Stimulated activated CD8-positive, alpha-beta memory T cell treated with anti-CD3 and anti-CD28 coated beads, Interleukin-7, amount 100 ng/mL, for 48 hours (primary cell): Measurements from ENCODE around the gene ANKRD52.
A peak's percentile ranks its signal among the peaks of the same experiment; 100 is the strongest.
"Not testable (repeated sequence)": the region's sequence is repeated elsewhere in the genome, so short reads cannot be mapped to it uniquely, and the experiment has no call there.

Experiments used
- DNase-seq, 2 donors: peaks; one replicate each; pipeline ENCODE4 v3.0.0-alpha.2; 2020; ENCODE audit warnings: low read depth in 1 of 2; ENCODE audit errors: extremely low read depth in 1 of 2

ANKRD52 gene

DNA sequence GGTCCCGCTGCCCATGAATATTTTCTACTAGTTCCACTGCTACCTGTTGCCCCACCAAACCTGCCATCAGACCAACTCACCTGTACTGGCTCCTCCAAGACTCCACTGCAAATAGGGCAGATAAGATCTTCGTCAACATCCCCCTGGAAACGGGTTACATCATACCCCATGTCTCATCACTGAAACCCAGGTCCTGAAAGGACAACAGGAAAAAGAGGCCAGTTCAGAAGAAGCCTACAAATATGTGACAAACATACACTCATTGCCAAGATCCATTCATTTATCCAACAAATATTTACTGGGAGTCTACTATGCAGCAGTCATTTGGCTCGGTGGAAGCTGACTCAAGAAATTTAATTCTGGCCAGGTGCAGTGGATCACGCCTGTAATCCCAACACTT is 44.3 kb downstream of the ANKRD52 start:
- DNase-seq, result no peak

DNA sequence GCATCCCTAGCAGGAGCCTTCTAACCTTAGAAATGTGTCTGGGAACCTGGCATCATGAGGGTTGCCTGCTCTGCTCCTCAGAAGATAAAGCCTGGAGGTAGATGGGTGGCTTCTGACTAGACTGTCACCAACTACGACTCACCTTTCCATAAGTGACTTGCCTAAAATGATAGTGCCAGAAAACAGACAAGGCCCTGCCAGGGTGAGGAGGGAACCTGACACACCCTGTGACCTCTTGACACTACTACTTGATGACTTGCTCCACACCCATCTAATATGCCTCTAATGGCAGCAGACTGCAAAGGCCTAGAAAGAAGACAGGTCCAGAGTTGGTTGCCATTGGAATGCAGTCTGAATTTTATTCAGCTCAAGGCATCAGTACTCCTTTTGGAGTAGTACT is 45.8 kb downstream of the ANKRD52 start:
- DNase-seq, result no peak

DNA sequence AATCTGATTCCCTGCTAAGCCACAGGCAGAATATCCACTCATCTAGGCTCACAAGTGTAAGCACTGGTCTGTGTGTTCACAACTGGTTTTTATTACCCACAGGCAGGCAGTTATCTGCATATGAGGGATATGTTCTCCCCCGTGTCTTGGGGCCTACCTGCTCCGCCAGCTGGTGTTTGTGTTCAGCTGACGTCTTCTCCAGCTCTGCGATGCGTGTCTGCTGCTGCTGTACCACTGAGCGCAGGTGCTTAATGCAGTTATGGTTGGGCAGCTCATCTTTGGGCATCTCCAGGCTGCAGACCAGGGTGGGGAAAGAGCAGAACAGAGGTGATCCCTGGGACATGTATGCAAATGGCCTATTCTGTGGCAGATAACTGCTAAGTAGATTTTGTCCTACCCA is 50.2 kb downstream of the ANKRD52 start:
- DNase-seq, result no peak

DNA sequence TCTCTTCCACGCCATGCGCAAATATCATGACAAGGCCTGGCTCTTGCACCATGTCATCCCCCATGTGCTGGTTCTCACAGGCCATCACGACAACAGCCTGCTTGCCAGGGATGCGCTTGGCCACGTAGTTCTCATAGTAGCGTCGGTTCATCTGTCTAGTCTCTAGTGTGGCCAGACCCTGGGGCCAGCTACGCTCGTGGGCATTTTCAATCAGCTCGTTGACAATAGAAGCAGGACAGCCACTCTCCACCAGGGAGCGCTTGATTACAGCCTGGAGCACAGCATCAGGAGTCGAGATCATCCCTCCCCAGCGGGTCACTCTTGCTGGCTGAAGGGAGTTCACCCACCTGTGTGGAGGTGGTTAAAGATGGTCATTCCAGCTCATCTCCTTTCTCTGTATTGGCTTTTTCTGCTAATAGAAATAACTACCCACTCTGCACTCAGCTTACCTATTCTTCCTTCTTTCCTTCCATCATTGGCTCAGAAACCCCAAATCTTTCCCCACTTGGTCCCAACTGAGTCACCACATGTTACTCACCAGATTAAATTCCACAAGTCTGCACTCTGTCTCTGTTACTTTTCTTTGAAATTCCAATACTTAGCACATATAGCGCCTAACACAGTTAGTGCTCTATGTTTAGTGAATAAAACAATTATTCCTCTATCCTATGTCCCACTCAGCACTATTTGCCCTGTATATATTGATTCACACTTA is 51.6 kb downstream of the ANKRD52 start:
- DNase-seq, result no peak

DNA sequence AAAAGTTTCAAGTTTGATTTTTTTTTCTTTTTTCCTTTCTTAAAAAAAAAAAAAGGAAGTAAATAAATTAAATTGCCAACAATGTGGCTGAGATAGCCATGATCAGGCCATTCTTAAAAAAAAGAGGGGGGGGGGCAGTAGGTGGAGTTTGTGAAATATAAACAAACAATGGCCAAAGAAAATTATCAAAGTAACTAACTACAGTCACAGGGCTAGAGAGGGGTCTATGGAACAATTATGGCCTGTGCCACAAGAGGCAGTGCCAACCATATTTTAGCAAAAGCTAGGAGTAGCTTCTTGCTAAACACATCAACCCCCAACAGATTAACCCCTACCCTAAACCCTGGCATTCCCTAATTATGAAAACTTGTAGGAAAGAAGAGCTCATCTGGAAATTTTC is 52.7 kb downstream of the ANKRD52 start:
- no peak for DNase-seq

DNA sequence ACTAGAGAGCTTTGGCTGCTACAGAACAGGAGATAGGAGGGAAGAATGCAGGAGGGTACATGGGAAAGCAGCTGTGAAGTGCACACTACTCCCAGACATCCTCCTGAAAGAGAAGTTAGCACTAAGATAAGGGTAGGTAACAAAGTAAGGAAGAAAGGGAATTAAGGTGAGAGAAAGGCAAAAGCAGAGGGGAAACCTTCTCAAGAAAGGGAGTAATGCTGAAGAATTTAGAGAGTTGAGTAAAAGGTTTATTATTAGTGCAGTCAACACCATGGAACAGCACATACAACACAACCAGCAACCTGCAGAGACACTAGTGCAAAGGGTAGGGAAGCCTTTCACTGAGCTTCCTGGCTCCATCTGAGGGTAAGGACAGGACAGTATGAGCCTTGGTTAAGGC is 53.9 kb downstream of the ANKRD52 start:
- no peak for DNase-seq

DNA sequence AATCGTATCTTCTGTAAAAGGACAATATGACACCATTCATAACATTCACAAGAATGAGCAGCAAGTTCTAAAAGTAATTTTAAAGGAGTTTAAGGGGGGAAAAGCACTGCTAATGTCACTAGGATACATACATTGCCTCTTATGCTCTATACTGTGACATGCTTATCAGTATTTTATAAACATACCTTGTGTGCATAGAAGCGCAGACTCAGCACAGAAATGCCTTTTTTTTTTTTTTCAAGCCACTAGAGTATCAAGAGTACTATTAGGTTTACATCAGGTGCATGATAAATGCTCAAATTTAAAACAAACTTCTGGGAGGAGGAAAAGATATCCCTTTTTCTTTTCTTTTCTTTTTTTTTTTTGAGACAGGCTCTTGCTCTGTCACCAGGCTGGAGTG is 55.3 kb downstream of the ANKRD52 start:
- DNase-seq, result no peak

DNA sequence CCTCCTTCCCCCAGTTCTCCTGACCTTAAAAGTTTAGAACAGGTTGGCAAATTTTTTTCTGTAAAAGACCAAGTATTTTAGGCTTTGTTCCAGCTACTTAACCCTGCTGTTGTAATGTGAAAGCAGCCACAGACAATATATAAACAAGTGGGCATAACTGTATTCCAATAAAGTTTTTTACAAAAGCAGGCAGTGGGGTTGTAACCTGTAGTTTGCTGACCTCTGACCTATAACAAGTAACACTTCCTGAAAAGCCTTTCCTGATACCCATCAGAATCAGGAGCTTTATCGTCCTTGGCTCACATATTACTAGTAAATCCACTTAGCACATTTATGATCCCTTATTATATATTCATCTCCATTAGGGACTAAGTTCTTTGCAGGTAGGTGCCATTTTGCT is 55.8 kb downstream of the ANKRD52 start:
- DNase-seq, result no peak

DNA sequence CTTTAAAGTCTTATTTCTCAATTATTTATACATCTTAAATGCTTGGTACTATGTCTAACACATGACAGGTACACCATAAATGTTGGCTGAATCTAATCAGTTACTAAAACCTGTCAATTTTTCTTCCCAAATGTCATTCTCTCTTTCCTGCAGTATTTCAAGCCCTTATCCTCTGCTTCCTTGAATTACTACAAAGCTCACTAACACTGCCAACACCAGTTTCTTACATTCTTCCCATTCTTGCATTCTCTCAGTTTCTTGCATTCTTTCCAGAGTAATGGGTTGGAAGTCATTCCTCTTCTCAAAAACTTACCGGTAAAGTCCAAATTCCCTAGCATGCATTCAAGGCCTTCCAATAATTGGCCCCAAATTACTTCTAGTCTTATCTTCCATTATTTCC is 59.3 kb downstream of the ANKRD52 start:
- DNase-seq, result no peak

DNA sequence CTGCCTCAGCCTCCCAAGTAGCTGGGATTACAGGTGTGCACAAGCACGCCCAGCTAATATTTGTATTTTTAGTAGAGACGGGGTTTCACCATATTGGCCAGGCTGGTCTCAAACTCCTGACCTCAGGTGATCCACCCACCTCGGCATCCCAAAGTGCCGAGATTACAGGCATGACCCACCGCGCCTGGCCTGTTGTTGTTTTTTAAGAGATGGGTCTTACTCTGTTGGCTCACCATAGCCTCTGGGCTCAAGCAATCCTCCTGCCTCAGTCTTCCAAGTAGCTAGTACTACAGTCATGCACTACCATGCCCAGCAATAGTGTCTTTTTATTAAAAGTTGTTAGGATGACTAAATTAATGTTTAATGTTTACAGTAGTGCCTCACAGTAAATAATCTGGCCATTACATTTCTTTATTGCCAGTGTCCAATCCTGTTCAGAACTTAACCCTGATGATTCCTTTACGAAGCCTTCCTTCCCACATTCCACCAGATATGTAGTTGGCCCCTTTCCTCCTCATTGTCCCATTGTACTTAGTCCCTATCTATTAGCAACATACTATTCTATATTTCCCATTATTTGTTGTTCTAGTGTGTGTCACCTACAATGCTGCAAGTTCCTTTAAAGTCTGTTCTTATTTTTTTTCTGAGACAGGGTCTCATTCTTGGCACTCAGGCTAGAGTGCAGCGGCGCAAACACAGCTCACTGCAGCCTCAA is 60.1 kb downstream of the ANKRD52 start:
- no peak for DNase-seq

DNA sequence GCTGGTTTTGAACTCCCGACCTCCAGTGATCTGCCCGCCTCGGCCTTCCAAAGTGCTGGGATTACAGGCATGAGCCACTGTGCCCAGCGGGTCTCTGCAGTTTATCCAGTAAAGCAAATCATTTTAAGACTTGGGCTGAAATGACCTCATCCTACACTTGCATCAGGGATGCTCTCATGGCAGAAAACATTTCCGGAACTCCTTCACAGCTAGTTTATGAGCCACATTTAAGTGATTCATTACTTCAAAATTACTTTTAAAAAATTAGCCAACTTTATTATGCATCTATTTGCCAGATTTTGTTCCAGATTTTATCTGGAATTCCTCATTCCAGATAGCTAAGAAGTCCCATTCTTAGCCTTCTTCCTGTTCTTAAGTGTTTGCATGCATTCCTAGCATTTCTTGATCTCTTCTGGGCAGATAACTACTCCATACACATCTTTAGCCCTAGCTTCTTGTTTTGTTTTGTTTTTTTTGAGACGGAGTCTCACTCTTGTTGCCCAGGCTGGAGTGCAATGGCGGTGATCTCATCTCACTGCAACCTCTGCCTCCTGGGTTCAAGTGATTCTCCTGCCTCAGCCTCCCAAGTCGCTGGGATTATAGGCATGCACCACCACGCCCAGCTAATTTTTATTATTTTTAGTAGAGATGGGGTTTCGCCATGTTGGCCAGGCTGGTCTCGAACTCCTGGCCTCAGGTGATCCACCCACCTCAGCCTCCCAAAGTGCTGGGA is 61.2 kb downstream of the ANKRD52 start:
- DNase-seq, result not testable (repeated sequence)

DNA sequence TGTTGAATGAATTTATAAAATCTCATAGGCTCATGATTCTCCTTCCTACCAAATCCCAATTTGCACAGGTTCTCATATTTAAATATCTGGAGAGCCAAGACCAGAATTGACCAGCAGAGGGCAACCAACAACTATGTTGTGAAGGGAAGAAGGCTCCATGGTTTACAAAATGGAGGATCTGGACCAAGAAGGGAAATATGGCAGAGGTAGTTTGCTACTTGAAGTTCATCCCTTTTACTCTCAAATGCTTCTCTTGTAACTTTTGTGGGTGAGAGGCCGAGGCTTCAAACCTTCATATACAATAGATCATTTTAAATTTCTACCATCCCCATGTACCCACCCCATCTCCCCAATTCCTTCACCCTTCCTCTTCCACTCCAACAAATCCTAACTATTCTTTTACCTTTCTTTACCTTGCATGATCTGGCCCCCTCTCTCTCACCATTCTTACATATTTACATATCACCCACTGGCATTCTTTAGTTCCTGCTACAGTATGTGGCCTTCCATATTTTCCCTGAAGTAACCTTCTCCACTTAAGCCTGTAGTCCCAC is 65.1 kb downstream of the ANKRD52 start:
- DNase-seq, result peak in 1 of 2 donors; percentile 67

DNA sequence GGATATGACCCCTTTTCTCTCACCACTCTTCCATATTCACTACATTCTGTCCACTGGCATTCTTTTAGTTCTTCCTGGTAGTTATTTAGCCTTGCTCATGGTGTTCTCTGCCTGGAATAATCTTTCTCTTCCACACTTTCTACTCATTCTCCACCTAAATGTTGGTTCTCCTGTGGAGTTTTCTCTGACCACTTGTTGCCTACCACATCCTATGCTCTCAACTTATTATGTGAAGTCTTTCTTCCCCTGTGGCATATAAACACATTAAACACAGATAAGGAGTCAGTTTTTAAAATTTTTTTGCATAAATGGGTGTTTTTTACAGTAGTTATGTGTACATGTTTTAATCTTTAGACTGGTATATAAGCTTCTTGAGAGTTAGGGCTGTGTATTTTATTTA is 65.6 kb downstream of the ANKRD52 start:
- DNase-seq, result no peak

DNA sequence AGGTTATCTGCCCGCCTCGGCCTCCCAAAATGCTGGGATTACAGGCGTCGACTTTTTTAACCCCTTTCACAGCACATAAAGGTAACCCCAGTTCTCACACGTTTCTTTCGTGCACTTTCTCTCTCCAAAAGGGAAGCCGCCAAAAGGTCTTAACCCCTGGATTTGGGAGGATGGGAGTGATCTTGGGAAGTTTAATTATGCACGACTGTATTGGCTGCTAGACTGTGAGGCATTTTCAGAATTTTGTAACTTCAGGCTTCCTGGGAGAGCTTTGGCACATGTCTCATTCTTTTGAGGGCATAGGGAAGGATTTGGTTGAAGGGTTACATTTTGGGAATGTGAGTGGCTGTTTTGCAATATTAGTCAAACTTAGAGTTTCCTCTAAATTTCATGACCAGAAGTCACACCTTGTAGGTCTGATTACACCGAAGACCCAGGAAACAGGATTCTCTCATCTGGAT is 67.5 kb downstream of the ANKRD52 start:
- DNase-seq, result no peak

DNA sequence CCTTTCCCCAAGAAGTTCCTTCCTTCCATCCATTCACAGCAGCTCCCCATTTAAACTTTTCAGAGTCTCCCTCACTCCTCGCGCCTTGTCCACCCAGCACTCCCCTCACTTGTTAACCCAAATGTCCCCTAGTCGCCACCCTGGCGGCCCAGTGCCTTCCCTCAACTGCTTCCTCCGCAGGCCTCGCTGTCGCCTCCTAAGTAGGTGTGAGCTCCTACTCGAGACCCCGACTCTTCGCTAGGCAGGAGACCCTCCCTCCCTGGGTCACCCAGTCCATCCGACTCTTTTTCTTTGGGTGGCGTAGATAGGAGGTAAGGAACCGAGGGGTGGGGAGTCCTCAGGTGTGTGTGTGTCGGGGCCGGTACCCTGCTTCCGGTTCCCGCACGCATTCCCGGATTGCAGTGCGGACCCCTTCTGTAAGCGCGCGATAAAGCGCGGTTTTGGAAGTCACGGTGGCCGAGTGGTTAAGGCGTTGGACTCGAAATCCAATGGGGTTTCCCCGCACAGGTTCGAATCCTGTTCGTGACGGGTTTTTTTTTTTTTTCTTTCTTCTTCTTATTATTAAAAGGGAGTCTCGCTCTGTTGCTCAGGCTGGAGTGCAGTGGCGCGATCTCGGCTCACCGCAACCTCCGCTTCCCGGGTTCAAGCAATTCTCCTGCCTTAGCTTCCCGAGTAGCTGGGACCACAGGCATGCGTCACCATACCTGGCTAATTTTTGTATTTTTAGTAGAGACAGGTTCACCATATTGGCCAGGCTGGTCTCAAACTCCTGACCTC is 68.1 kb downstream of the ANKRD52 start:
- DNase-seq, result peak; percentile 76 to 77

DNA sequence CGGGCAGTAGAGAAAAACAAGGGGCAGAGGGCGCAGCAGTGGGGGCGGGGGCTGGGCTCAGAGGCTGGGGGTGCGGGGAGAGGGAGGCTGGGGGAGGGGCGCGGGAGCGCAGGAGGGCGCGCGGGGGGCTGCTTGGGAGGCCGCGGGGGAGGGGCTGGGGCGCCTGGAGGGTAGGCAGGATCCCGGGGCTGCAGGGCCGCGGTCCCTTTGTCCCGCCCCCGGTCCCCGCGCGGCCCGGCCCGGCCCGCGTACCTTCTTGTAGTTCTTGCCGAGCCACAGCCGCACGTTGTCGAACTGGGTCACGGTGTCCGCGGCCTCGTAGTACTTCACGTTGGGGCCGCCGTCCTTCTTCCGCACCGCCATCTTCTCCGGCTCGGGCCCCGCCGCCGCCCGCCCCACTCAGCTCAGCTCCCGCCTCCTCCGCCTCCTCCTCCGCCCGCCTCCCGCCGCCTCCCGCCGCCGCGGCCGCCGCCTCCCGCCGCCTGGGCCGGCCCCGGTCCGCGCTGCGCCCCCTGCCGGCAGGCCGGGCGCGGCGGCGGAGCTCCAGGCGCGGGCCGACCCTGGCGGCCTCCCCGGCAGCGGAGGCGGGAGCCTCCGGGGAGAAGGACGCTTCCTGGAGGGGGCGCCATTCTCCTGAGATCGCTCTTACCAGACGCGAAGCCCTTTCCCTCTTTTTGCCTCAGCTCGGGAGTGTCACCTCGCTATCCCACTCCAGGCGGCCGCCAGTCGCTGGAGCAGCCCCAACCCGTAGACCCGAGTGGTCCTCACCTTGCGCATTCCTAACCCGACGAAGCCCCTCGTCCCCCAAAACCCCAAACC is 68.9 kb downstream of the ANKRD52 start, which contains the start of gene SMARCC2:
Gene SMARCC2 (minus strand): TSS at position 385 of the 819 bp plus-strand sequence. CDS start 22 bp downstream, at position 363.
- DNase-seq, result peak; percentile 65 to 76

DNA sequence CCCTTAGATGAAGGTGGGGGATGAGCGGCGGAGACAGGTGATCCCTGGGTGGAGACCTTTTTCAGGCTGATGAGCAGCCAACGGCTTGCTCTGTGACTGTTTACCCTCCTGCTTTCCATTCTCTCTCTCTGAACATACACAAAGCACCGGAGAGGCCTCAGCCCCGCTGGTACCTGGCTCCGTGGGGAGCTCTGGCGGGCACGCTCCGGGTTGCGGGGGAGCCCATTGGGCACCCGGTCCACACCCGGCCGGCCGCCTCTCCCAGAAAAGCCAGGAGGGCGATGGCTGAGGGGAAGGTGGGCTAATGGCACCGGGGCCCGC is 69.4 kb downstream of the ANKRD52 start:
- no peak for DNase-seq

DNA sequence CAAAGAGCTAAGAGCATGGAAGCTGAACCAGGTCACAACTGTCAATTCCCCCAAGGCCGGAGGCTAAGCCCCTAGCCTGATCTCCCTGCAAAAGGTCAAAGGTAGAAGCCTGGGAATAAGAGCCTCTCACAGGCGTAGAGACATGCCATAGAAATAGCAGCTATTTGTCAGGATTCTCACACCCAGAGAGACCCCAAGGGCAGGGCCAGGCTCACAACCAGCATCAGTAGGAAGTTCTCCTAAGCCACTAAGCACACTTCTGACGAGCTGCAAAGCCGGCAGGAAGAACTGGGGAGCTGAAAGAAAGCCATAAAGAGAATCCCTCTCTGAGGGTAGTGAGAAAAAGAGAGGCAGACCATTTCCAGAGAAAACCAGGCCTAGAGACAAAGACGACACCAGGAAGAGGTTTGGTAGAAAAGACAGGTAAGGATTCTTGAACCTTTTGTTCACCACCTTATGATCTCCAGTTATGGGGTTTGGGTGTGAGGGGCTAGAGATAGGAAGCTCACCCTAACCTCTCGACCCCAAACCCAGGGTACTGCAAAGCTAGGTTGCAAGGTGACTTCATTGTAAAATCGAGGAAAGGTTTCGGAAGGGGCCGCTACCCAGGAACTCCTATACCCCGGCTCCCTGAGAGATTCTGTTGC is 69.9 kb downstream of the ANKRD52 start:
- DNase-seq, result no peak
